A549 (cell line): ENCODE data around the gene GBX2.

ENCODE experiments used
- CTCF ChIP-seq: fragments of >200 bp; sonication (Bioruptor Twin); formaldehyde crosslinking; IDR thresholded peaks from 3 replicates; pipeline ENCODE4 v1.5.1; 2016
- ELK1 ChIP-seq: fragments of 150-350 bp; IDR thresholded peaks from 2 replicates; pipeline ENCODE4 v1.6.1; 2014; ENCODE audit warnings: low read depth, mild to moderate bottlenecking, low read length
- HOXB13 ChIP-seq: fragments of 250-450 bp; sonication (Bioruptor Pico); IDR thresholded peaks from 2 replicates; pipeline ENCODE4 v1.5.0; 2020; ENCODE audit warnings: low read depth, mild to moderate bottlenecking, moderate library complexity
- JUNB ChIP-seq: fragments of >200 bp; sonication (Bioruptor Twin); formaldehyde crosslinking; IDR thresholded peaks from 2 replicates; pipeline ENCODE4 v1.6.1; 2016
- MAZ ChIP-seq: fragments of 150-350 bp; IDR thresholded peaks from 2 replicates; pipeline ENCODE4 v1.6.1; 2014; ENCODE audit warnings: antibody characterized with exemption, low read depth, low read length, borderline replicate concordance
- NPAS2 ChIP-seq: fragments of 250-450 bp; sonication (Bioruptor Pico); IDR thresholded peaks from 2 replicates; pipeline ENCODE4 v1.8.0; 2022; ENCODE audit warnings: mild to moderate bottlenecking, moderate library complexity, borderline replicate concordance
- NR3C1 ChIP-seq: fragments of >200 bp; sonication (Bioruptor Twin); formaldehyde crosslinking; IDR thresholded peaks from 3 replicates; pipeline ENCODE4 v1.6.1; 2017
- PBX3 ChIP-seq: IDR thresholded peaks from 2 replicates; pipeline ENCODE4 v1.6.1; 2012
- POLR2A ChIP-seq: IDR thresholded peaks from 2 replicates; pipeline ENCODE4 v1.6.1; 2012; ENCODE audit warnings: mild to moderate bottlenecking, low read length
- REST ChIP-seq: fragments of 200-600 bp; sonication (generic); IDR thresholded peaks from 2 replicates; pipeline ENCODE4 v1.6.1; 2016; ENCODE audit warnings: antibody characterized with exemption, mild to moderate bottlenecking, moderate library complexity
- RFX5 ChIP-seq: fragments of 450-650 bp; IDR thresholded peaks from 2 replicates; pipeline ENCODE4 v1.7.1; 2014; ENCODE audit warnings: antibody characterized with exemption, mild to moderate bottlenecking, moderate library complexity
- RNF2 ChIP-seq: fragments of 200-600 bp; sonication (generic); IDR thresholded peaks from 2 replicates; pipeline ENCODE4 v1.6.1; 2016; ENCODE audit warnings: low read depth, mild to moderate bottlenecking, antibody characterized with exemption, moderate library complexity, borderline replicate concordance

- TF ChIP-seq CTCF (no peak), HOXB13 (no peak), POLR2A (no peak), ELK1 (no peak), RFX5 (no peak), JUNB (no peak), NPAS2 (no peak), REST (no peak), MAZ (no peak), PBX3 (no peak), RNF2 (no peak), NR3C1 (no peak)
Measured at GRCh38 chr2:236184701-236185100, 16.5 kb upstream of the GBX2 start.
